HL-60 (cell line): ENCODE measurements around the gene ARL5B.

Source experiments
- DNase-seq, 2 experiments: peaks; one replicate each; pipeline ENCODE4 v3.0.0-alpha.2; 2010 to 2020; ENCODE audit warnings: low read depth in 1 of 2, low spot score in 1 of 2
- H3K27ac ChIP-seq: fragments of 250-450 bp; sonication (Bioruptor Pico); replicated peaks from 2 replicates; pipeline ENCODE4 v1.5.1; 2020; ENCODE audit warnings: mild to moderate bottlenecking, moderate library complexity
- H3K27me3 ChIP-seq: fragments of 250-450 bp; sonication (Bioruptor Pico); 2 replicates; pipeline ENCODE4 v1.5.1; 2021; ENCODE audit warnings: mild to moderate bottlenecking, moderate library complexity; ENCODE audit not compliant: insufficient read depth, poor library complexity, severe bottlenecking
- H3K4me3 ChIP-seq: replicated peaks from 2 replicates; pipeline ENCODE4 v1.5.1; 2011; ENCODE audit warnings: mild to moderate bottlenecking, control low read depth, low read length; ENCODE audit not compliant: insufficient read depth
- CTCF ChIP-seq: IDR thresholded peaks from one replicate; pipeline ENCODE4 v1.5.1; 2011; ENCODE audit warnings: low read length, control low read depth, inconsistent platforms; ENCODE audit not compliant: insufficient read depth
- GABPA ChIP-seq: IDR thresholded peaks from 2 replicates; pipeline ENCODE4 v1.6.1; 2012; ENCODE audit warnings: low read depth
- POLR2AphosphoS5 ChIP-seq: IDR thresholded peaks from 2 replicates; pipeline ENCODE4 v1.6.1; 2012; ENCODE audit warnings: low read depth
- REST ChIP-seq: IDR thresholded peaks from 2 replicates; pipeline ENCODE4 v1.6.1; 2012; ENCODE audit warnings: low read depth; ENCODE audit not compliant: insufficient replicate concordance
- SPI1 ChIP-seq: IDR thresholded peaks from 2 replicates; pipeline ENCODE4 v1.6.1; 2012; ENCODE audit warnings: low read depth, mild to moderate bottlenecking, borderline replicate concordance

Gene ARL5B

DNA sequence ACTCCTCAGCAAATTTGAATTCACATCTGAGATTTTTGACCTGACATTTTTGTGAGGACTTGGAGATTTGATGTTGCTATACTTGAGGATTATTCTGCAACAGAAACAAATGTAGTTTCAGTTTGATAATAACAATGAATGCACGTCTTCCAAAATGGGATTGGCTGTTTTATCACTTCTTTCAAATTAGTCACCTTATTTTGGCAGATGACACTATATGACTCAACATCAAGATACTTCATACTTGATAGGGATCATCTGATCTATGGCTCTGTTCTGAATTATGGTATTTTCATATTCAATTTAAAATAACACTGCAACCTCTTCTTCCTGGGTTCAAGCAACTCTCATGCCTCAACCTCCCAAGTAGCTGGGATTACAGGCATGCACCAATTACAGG lies 24.2 kb downstream of the ARL5B start:
- no peak overlapping the region for H3K27ac ChIP-seq
- no peaks in the 10 kb centered on the region for H3K27me3 ChIP-seq
- no peak overlapping the region for H3K4me3 ChIP-seq
- no peak for DNase-seq
- TF ChIP-seq SPI1 (no peak), CTCF (no peak), GABPA (no peak), REST (no peak), POLR2AphosphoS5 (no peak)

- H3K27me3 ChIP-seq, result no peaks in the 10 kb centered on the region
- TF ChIP-seq SPI1 (no peak), GABPA (no peak), REST (no peak), POLR2AphosphoS5 (no peak), CTCF (no peak)
- DNase-seq, result no peak
- no peak overlapping the region for H3K4me3 ChIP-seq
- H3K27ac ChIP-seq, result no peak overlapping the region
Observed at GRCh38 chr10:18684416-18684815, 25.2 kb downstream of the ARL5B start.

GRCh38 chr10:18684953-18685352 lies 25.7 kb downstream of the ARL5B start:
- H3K4me3 ChIP-seq, result no peak overlapping the region
- no peak overlapping the region for H3K27ac ChIP-seq
- DNase-seq, result no peak
- no peaks in the 10 kb centered on the region for H3K27me3 ChIP-seq
- TF ChIP-seq POLR2AphosphoS5, result no peak
- TF ChIP-seq CTCF, result no peak
- no peak for TF ChIP-seq GABPA
- no peak for TF ChIP-seq REST
- no peak for TF ChIP-seq SPI1
